SK-N-SH treated with all-trans-retinoic acid at 6 μM for 48 hours (cell line): ENCODE data around the gene LAMB1.

Experiments
- ATAC-seq: fragments of 200-7000 bp; cut with Tn5 transposase; 3 replicates; pipeline ENCODE4 v1.9.1; 2020; ENCODE audit warnings: mild to moderate bottlenecking, moderate library complexity
- ARNTL ChIP-seq: fragments of 450-650 bp; formaldehyde crosslinking; IDR thresholded peaks from 2 replicates; pipeline ENCODE4 v1.5.0; 2020; ENCODE audit warnings: low read depth, mild to moderate bottlenecking, moderate library complexity, borderline replicate concordance
- BACH2 ChIP-seq: fragments of 250-450 bp; sonication (Bioruptor Pico); IDR thresholded peaks from 2 replicates; pipeline ENCODE4 v1.9.0; 2021; ENCODE audit warnings: mild to moderate bottlenecking, borderline replicate concordance
- CSRNP3 ChIP-seq: fragments of 250-450 bp; sonication (Bioruptor Pico); IDR thresholded peaks from 2 replicates; pipeline ENCODE4 v1.5.1; 2021; ENCODE audit warnings: mild to moderate bottlenecking, moderate library complexity
- ESRRG ChIP-seq: fragments of 250-450 bp; sonication (Bioruptor Pico); IDR thresholded peaks from 2 replicates; pipeline ENCODE4 v1.6.1; 2021; ENCODE audit warnings: mild to moderate bottlenecking
- OSR1 ChIP-seq: fragments of 250-450 bp; sonication (Bioruptor Pico); IDR thresholded peaks from 2 replicates; pipeline ENCODE4 v1.8.0; 2022; ENCODE audit warnings: moderate library complexity, mild to moderate bottlenecking, inconsistent platforms
- RARB ChIP-seq: fragments of 250-450 bp; sonication (Bioruptor Pico); IDR thresholded peaks from 2 replicates; pipeline ENCODE4 v1.8.0; 2021; ENCODE audit warnings: mild to moderate bottlenecking, moderate library complexity
- SNAI2 ChIP-seq: fragments of 250-450 bp; sonication (Bioruptor Pico); IDR thresholded peaks from 2 replicates; pipeline ENCODE4 v1.5.0; 2020; ENCODE audit warnings: mild to moderate bottlenecking, moderate library complexity
- TCF4 ChIP-seq: fragments of 250-450 bp; sonication (Bioruptor Pico); IDR thresholded peaks from 2 replicates; pipeline ENCODE4 v1.8.0; 2021; ENCODE audit warnings: mild to moderate bottlenecking, moderate library complexity, borderline replicate concordance
- TOX ChIP-seq: fragments of 250-450 bp; sonication (Bioruptor Pico); IDR thresholded peaks from 2 replicates; pipeline ENCODE4 v1.8.0; 2021; ENCODE audit warnings: mild to moderate bottlenecking, moderate library complexity, borderline replicate concordance
- TSHZ2 ChIP-seq: fragments of 250-450 bp; sonication (Bioruptor Pico); IDR thresholded peaks from 2 replicates; pipeline ENCODE4 v1.5.0; 2020; ENCODE audit warnings: mild to moderate bottlenecking, moderate library complexity
- ZC3H10 ChIP-seq: fragments of 250-450 bp; sonication (Bioruptor Pico); IDR thresholded peaks from 2 replicates; pipeline ENCODE4 v1.5.1; 2021; ENCODE audit warnings: mild to moderate bottlenecking, moderate library complexity
- ZFP3 ChIP-seq: fragments of 250-450 bp; sonication (Bioruptor Pico); IDR thresholded peaks from 2 replicates; pipeline ENCODE4 v1.5.0; 2020; ENCODE audit warnings: mild to moderate bottlenecking, moderate library complexity
- ZFP30 ChIP-seq: fragments of 450-650 bp; formaldehyde crosslinking; IDR thresholded peaks from 2 replicates; pipeline ENCODE4 v1.5.0; 2022; ENCODE audit warnings: mild to moderate bottlenecking, moderate library complexity
- ZNF70 ChIP-seq: fragments of 450-650 bp; formaldehyde crosslinking; IDR thresholded peaks from 2 replicates; pipeline ENCODE4 v1.5.0; 2020; ENCODE audit warnings: mild to moderate bottlenecking, moderate library complexity
- ZNF8 ChIP-seq: fragments of 450-650 bp; formaldehyde crosslinking; IDR thresholded peaks from 2 replicates; pipeline ENCODE4 v1.5.0; 2020; ENCODE audit warnings: mild to moderate bottlenecking, moderate library complexity
- TF ChIP-seq, protein P1 (sequence below): fragments of 250-450 bp; sonication (Bioruptor Pico); IDR thresholded peaks from 2 replicates; pipeline ENCODE4 v1.8.0; 2021; ENCODE audit warnings: low read depth, mild to moderate bottlenecking, moderate library complexity, borderline replicate concordance
- TF ChIP-seq, protein P2 (sequence below): fragments of 250-450 bp; sonication (Bioruptor Pico); IDR thresholded peaks from 2 replicates; pipeline ENCODE4 v1.8.0; 2020; ENCODE audit warnings: mild to moderate bottlenecking, moderate library complexity, borderline replicate concordance
- TF ChIP-seq, protein P3 (sequence below): fragments of 250-450 bp; sonication (Bioruptor Pico); IDR thresholded peaks from 2 replicates; pipeline ENCODE4 v1.5.1; 2020; ENCODE audit warnings: low read depth, mild to moderate bottlenecking, moderate library complexity

The LAMB1 gene

GRCh38 chr7:107969856-107970255, 33.1 kb downstream of the LAMB1 start:
- ATAC-seq: no peak
- TF ChIP-seq, protein P1, sequence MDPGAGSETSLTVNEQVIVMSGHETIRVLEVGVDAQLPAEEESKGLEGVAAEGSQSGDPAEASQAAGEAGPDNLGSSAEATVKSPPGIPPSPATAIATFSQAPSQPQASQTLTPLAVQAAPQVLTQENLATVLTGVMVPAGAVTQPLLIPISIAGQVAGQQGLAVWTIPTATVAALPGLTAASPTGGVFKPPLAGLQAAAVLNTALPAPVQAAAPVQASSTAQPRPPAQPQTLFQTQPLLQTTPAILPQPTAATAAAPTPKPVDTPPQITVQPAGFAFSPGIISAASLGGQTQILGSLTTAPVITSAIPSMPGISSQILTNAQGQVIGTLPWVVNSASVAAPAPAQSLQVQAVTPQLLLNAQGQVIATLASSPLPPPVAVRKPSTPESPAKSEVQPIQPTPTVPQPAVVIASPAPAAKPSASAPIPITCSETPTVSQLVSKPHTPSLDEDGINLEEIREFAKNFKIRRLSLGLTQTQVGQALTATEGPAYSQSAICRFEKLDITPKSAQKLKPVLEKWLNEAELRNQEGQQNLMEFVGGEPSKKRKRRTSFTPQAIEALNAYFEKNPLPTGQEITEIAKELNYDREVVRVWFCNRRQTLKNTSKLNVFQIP (CRISPR knock-in tag): no peak
- no peak for TF ChIP-seq BACH2
- no peak for TF ChIP-seq RARB (CRISPR knock-in tag)
- TF ChIP-seq ZNF8 (CRISPR knock-in tag): no peak
- no peak for TF ChIP-seq TOX (CRISPR knock-in tag)
- TF ChIP-seq ARNTL (CRISPR knock-in tag): no peak
- no peak for TF ChIP-seq ZFP30
- no peak for TF ChIP-seq TCF4 (CRISPR knock-in tag)
- no peak for TF ChIP-seq ZC3H10 (CRISPR knock-in tag)
- no peak for TF ChIP-seq OSR1 (CRISPR knock-in tag)
- TF ChIP-seq, protein P2, sequence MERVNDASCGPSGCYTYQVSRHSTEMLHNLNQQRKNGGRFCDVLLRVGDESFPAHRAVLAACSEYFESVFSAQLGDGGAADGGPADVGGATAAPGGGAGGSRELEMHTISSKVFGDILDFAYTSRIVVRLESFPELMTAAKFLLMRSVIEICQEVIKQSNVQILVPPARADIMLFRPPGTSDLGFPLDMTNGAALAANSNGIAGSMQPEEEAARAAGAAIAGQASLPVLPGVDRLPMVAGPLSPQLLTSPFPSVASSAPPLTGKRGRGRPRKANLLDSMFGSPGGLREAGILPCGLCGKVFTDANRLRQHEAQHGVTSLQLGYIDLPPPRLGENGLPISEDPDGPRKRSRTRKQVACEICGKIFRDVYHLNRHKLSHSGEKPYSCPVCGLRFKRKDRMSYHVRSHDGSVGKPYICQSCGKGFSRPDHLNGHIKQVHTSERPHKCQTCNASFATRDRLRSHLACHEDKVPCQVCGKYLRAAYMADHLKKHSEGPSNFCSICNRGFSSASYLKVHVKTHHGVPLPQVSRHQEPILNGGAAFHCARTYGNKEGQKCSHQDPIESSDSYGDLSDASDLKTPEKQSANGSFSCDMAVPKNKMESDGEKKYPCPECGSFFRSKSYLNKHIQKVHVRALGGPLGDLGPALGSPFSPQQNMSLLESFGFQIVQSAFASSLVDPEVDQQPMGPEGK (CRISPR knock-in tag): no peak
- no peak for TF ChIP-seq ZNF70 (CRISPR knock-in tag)
- no peak for TF ChIP-seq ZFP3 (CRISPR knock-in tag)

GRCh38 chr7:107968449-107968848, 34.5 kb downstream of the LAMB1 start:
- ATAC-seq: no peak
- TF ChIP-seq, protein P2 (CRISPR knock-in tag): no peak
- TF ChIP-seq SNAI2 (CRISPR knock-in tag) (no peak), TSHZ2 (no peak), BACH2 (no peak), ZNF8 (CRISPR knock-in tag) (no peak), ZC3H10 (CRISPR knock-in tag) (no peak), ARNTL (CRISPR knock-in tag) (no peak), RARB (CRISPR knock-in tag) (no peak), ZNF70 (CRISPR knock-in tag) (no peak), TCF4 (CRISPR knock-in tag) (no peak), TOX (CRISPR knock-in tag) (no peak), ESRRG (CRISPR knock-in tag) (no peak), CSRNP3 (CRISPR knock-in tag) (no peak)
- TF ChIP-seq, protein P3, sequence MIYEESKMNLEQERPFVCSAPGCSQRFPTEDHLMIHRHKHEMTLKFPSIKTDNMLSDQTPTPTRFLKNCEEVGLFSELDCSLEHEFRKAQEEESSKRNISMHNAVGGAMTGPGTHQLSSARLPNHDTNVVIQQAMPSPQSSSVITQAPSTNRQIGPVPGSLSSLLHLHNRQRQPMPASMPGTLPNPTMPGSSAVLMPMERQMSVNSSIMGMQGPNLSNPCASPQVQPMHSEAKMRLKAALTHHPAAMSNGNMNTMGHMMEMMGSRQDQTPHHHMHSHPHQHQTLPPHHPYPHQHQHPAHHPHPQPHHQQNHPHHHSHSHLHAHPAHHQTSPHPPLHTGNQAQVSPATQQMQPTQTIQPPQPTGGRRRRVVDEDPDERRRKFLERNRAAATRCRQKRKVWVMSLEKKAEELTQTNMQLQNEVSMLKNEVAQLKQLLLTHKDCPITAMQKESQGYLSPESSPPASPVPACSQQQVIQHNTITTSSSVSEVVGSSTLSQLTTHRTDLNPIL (CRISPR knock-in tag): no peak
- TF ChIP-seq, protein P1 (CRISPR knock-in tag): no peak
